Naive thymus-derived CD8-positive, alpha-beta T cell (primary cell): ENCODE results near the gene RIF1. TPM values are rescaled to one million over a fixed set of nuclear protein-coding genes. Genes with fewer than 3 reads are reported as not detected.
"Not testable (repeated sequence)": the region's sequence is repeated elsewhere in the genome, so short reads cannot be mapped to it uniquely, and the experiment has no call there.

Experiments
- ATAC-seq, 2 donors: fragments of 150-1000 bp; cut with Tn5 transposase in 1 of 2; sonication (Bioruptor Pico), chemical (Tn5 transposase) in 1 of 2; 1 replicate in 1 of 2; 2 replicates in 1 of 2; pipeline ENCODE4 v1.10.0; 2021; ENCODE audit warnings: mild to moderate bottlenecking in 2 of 2, moderate library complexity in 2 of 2
- POLR2A ChIA-PET: fragments of 350-600 bp; sonication (Branson Sonifier 250); formaldehyde crosslinking; loops from one replicate; lab custom pipeline; 2021; ENCODE audit warnings: antibody characterized with exemption; lab: Charles Lee
- DNase-seq, 10 donors: peaks; one replicate each; pipeline versions ENCODE4 v3.0.0 to v3.0.0-alpha.2; 2020 to 2022
- H3K27ac Mint-ChIP-seq, 10 donors: one replicate each; pipeline ENCODE4 v1.8.0; 2020 to 2022; ENCODE audit warnings: mild to moderate bottlenecking in 10 of 10, mixed read lengths in 10 of 10, moderate library complexity in 4 of 10, inconsistent platforms in 1 of 10
- H3K27me3 Mint-ChIP-seq, 5 donors: one replicate each; pipeline ENCODE4 v1.8.0; 2021 to 2022; ENCODE audit warnings: mixed read lengths in 5 of 5
- H3K36me3 Mint-ChIP-seq, 3 donors: one replicate each; pipeline ENCODE4 v1.8.0; 2020 to 2022; ENCODE audit warnings: mixed read lengths in 3 of 3, mild to moderate bottlenecking in 2 of 3, inconsistent platforms in 1 of 3
- H3K4me1 Mint-ChIP-seq, 4 donors: one replicate each; pipeline ENCODE4 v1.8.0; 2021 to 2022; ENCODE audit warnings: mixed read lengths in 4 of 4
- H3K4me3 Mint-ChIP-seq, 10 donors: one replicate each; pipeline ENCODE4 v1.8.0; 2020 to 2022; ENCODE audit warnings: mild to moderate bottlenecking in 10 of 10, mixed read lengths in 10 of 10, moderate library complexity in 6 of 10, inconsistent platforms in 1 of 10
- H3K9me3 Mint-ChIP-seq, 9 donors: one replicate each; pipeline ENCODE4 v1.8.0; 2020 to 2022; ENCODE audit warnings: mixed read lengths in 9 of 9, mild to moderate bottlenecking in 3 of 9, inconsistent platforms in 1 of 9, moderate library complexity in 1 of 9
- polyA plus RNA-seq, 3 donors: library from polyadenylated mRNA; unstranded; fragments of 300-500 nt; fragmentation: Illumina TruSeq; gene quantifications; one replicate each; pipeline ENCODE4 v1.2.3, GENCODE V29; 2021
- total RNA-seq, 8 experiments: library from RNA in 2 of 8; stranded (reverse) in 2 of 8; gene quantifications; one replicate each; pipeline ENCODE4 v1.2.3 and lab custom pipeline; 2021 to 2026

RIF1 gene
- total and polyA plus RNA-seq, 5 experiments from 2014 or later = 24.0 to 69.4 (median 31.5) TPM

GRCh38 chr2:151394509-151394908 is 15.2 kb upstream of the RIF1 start:
- H3K27ac Mint-ChIP-seq = no peak overlapping the region

DNA sequence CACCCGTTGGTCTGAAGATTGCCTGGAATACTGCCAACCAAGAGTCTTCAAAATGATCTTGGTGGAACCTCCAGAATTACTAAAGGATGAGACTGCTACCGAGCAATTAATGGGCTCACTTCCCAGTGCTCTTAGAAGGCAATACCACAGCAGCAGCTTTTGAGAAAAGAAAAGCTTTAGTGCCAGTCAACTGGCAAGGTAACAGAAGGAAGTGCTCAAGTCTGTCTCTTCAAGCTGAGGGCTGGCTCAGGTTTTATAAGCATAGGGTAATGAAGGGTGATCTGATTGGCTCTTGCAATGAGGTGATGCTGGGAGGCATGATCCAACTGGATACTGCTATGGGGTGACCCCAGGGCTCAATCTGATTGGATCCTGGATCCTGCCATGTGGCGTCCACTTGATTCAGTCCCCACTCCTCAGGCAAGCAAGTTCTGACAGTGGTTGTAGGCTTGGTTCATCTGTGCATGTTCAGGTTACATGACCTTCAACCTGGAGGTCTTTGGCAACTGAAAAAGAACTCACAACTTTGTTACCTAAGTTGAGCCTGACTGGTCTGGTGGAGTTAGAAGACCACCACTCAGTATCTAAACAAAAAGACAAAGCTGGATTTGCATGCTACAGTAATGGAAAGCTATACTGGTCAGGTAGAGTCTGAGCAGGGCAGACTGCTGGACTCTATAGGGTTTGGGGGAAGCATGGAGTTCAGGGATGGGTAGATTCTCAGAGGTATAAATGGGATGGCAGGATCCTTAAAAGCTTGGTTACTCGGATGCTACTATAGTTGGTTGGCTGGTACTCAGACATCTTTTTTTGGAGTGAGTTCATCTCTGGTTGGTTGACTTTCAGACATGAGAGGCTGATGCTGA is 14.0 kb upstream of the RIF1 start:
- no peaks in the 10 kb centered on the region for H3K27me3 Mint-ChIP-seq

More at GRCh38 chr2:151394509-151394908, 15.2 kb upstream of the RIF1 start:
- POLR2A ChIA-PET = no interaction called here
- DNase-seq (no peak), ATAC-seq (no peak)
- Mint-ChIP-seq H3K4me3 (no peak overlapping the region), H3K4me1 (peaks cover 0 to 5% (median 0%) of the 10 kb centered on the region in 4 donors), H3K9me3 (peaks cover 0 to 11% (median 5%) of the 10 kb centered on the region in 9 donors), H3K36me3 (peaks cover 0 to 6% (median 0%) of the 10 kb centered on the region in 3 donors), H3K27me3 (no peaks in the 10 kb centered on the region)

DNA sequence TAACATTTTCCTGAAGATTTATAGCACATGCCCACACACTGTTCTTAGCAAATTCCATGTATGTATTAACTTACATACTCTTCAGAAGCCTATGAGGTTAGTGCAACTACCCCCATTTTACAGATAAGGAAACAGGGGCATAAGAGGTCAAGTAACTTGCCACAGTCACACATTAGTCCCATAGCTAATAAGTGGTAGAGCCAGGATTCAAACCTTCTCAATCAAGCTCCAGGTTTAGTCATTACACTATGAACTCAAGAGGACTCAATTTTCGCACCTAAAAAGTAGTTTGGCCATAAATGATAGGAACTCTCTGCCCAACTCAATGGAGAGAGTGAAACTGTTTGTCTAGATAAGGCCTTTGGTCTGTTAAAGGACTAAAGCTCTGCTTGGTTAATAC is 9.7 kb upstream of the RIF1 start:
- H3K27me3 Mint-ChIP-seq = no peaks in the 10 kb centered on the region
- H3K4me1 Mint-ChIP-seq = peaks cover 0 to 5% (median 0%) of the 10 kb centered on the region in 4 donors
- H3K4me3 Mint-ChIP-seq = no peak overlapping the region
- no peak for DNase-seq
- H3K36me3 Mint-ChIP-seq = no peaks in the 10 kb centered on the region
- POLR2A ChIA-PET = no interaction called here
- no peak for ATAC-seq
- H3K9me3 Mint-ChIP-seq = no peaks in the 10 kb centered on the region
- H3K27ac Mint-ChIP-seq = no peak overlapping the region

More for the DNA sequence above, 14.0 kb upstream of the RIF1 start:
- no peak overlapping the region for H3K27ac Mint-ChIP-seq
- peaks cover 0 to 5% (median under 1%) of the 10 kb centered on the region in 9 donors for H3K9me3 Mint-ChIP-seq
- ATAC-seq (no peak), DNase-seq (no peak)
- POLR2A ChIA-PET = interaction anchor here (0.9 kb wide), 1 partner anchor 14 kb away, joined by 3 read pairs; the partner anchor contains the start of gene RIF1
- H3K4me1 Mint-ChIP-seq = peaks cover 0 to 5% (median 0%) of the 10 kb centered on the region in 4 donors
- no peaks in the 10 kb centered on the region for H3K36me3 Mint-ChIP-seq
- H3K4me3 Mint-ChIP-seq = no peak overlapping the region

DNA sequence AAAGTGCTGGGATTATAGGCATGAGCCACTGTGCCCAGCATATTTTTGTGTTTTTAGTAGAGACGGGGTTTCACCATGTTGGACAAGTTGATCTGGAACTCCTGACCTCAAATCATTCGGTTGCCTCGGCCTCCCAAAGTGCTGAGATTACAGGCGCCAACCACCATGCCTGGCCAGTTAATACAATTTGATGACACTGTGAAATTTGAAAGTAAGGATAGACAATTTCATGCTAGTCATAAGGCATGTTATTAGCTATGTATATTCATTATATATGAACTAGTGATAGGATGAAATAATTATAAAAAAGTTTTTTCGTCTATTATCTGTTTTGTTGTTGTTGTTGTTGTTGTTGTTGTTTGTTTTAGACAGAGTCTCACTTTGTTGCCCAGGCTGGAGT is 8.6 kb upstream of the RIF1 start:
- Mint-ChIP-seq H3K36me3 (no peaks in the 10 kb centered on the region), H3K4me3 (no peak overlapping the region), H3K27ac (no peak overlapping the region), H3K27me3 (peaks cover 0 to 2% (median 0%) of the 10 kb centered on the region in 5 donors), H3K9me3 (no peaks in the 10 kb centered on the region), H3K4me1 (no peaks in the 10 kb centered on the region)
- POLR2A ChIA-PET = no interaction called here
- ATAC-seq = no peak
- no peak for DNase-seq

DNA sequence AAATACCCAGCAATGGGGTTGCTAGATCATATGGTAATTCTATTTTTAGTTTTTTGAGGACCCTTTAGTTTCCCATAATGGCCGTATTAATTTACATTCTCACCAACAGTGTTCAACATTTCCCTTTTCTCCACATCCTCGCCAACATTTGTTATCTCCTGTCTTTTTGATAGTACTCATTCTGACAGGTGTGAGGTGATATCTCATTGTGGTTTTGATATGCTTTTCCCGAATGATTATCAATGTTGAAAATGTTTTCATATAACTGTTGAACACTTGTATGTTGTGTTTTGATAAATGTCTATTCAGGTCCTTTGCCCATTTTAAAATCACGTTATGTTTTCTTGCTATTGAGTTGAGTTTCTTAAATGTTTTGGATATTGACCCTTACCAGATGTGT is 5.8 kb upstream of the RIF1 start:
- Mint-ChIP-seq H3K9me3 (no peaks in the 10 kb centered on the region), H3K36me3 (no peaks in the 10 kb centered on the region), H3K4me1 (peaks cover 0 to 2% (median 0%) of the 10 kb centered on the region in 4 donors), H3K4me3 (no peak overlapping the region), H3K27ac (no peak overlapping the region), H3K27me3 (peaks cover 0 to 2% (median 0%) of the 10 kb centered on the region in 5 donors)
- ATAC-seq (no peak), DNase-seq (no peak)
- POLR2A ChIA-PET = no interaction called here

DNA sequence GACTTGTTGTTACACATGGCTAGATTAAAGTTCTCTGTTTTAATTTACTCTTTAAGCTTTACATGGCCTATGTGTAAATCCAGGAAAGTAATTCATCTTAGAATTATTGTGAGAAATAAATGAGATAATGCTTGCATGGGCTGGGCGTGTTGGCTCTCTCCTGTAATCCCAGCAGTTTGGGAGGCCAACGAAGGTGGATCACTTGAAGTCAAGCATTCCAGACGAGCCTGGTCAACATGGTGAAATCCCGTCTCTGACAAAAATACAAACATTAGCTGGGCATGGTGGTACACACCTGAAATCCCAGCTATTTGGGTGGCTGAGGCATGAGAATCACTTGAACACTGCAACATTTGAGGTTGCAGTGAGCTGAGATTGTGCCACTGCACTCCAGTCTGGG is 4.3 kb upstream of the RIF1 start:
- Mint-ChIP-seq H3K4me3 (no peak overlapping the region), H3K27me3 (peaks cover 0 to 2% (median 0%) of the 10 kb centered on the region in 5 donors), H3K9me3 (no peaks in the 10 kb centered on the region), H3K27ac (no peak overlapping the region), H3K36me3 (no peaks in the 10 kb centered on the region), H3K4me1 (peaks cover under 1 to 7% (median 6%) of the 10 kb centered on the region in 4 donors)
- no peak for DNase-seq
- POLR2A ChIA-PET = no interaction called here
- ATAC-seq = no peak

- Mint-ChIP-seq H3K27ac (peak overlapping the region in 1 of 10 donors; percentile 34), H3K36me3 (peaks cover 0 to 6% (median 0%) of the 10 kb centered on the region in 3 donors), H3K9me3 (no peaks in the 10 kb centered on the region), H3K4me1 (peaks cover 8 to 25% (median 21%) of the 10 kb centered on the region in 4 donors), H3K4me3 (peak overlapping the region in 1 of 10 donors; percentile 11), H3K27me3 (peaks cover 0 to 2% (median 0%) of the 10 kb centered on the region in 5 donors)
- POLR2A ChIA-PET = no interaction called here
- DNase-seq = no peak
- ATAC-seq = no peak
Measured at GRCh38 chr2:151407281-151407680, 2.4 kb upstream of the RIF1 start.

DNA sequence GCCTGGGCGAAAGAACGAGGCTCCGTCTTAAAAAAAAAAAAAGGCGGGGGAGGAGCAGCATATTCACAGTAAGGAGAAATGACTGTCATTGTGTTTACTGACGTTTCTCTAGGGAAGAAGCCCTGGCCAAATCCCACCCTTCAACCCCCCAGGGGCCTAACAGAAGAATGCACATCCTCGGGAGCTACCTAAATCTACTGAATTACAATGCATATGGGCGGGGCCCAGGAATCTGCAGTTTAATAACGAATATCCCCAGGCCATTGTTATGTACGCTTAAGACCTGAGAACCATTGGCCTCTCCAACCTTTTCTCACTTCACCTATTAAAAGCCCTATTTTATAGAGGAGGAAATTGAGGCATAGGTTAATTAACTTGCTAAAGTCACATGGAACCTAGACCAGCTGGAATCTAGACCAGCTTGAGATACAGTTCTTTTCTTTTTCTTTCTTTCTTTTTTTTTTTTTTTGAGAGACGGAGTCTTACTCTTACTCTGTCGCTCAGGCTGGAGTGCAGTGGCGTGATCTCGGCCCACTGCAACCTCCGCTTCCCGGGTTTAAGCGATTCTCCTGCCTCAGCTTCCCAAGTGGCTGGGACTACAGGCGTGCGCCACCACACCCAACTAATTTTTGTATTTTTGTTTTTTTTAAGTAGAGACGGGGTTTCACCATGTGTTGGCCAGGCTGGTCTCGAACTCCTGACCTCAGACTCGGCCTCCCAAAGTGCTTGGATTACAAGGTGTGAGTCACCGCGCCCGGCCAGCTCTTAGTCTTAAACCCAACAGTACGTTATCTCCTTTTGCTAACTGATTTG is 708 bp upstream of the RIF1 start:
- DNase-seq = no peak
- Mint-ChIP-seq H3K27me3 (peaks cover 0 to 2% (median 0%) of the 10 kb centered on the region in 5 donors), H3K4me3 (peak overlapping the region; percentile 95 to 99 (median 97)), H3K4me1 (peaks cover 8 to 38% (median 28%) of the 10 kb centered on the region in 4 donors), H3K27ac (peak overlapping the region; percentile 90 to 98 (median 95)), H3K9me3 (no peaks in the 10 kb centered on the region), H3K36me3 (peaks cover 0 to 20% (median 0%) of the 10 kb centered on the region in 3 donors)
- ATAC-seq = no peak
- POLR2A ChIA-PET = interaction anchor here (0.7 to 2.0 kb wide), 6 partner anchors 13 to 1823 kb away, joined by 3 to 12 read pairs (median 4); partner anchors contain the start of genes MMADHC, NMI and RBM43

- H3K9me3 Mint-ChIP-seq = no peaks in the 10 kb centered on the region
- ATAC-seq (peak; percentile 58 to 70), DNase-seq (peak in 8 of 10 donors; percentile 8 to 43 (median 31))
- H3K4me3 Mint-ChIP-seq = peak overlapping the region; percentile 95 to 99 (median 97)
- POLR2A ChIA-PET = interaction anchor here (0.6 to 2.0 kb wide), 5 partner anchors 39 to 149 kb away, joined by 3 to 12 read pairs (median 4); partner anchors contain the start of genes NMI and RBM43
- peaks cover 0 to 30% (median 0%) of the 10 kb centered on the region in 3 donors for H3K36me3 Mint-ChIP-seq
- peak overlapping the region; percentile 90 to 98 (median 95) for H3K27ac Mint-ChIP-seq
- H3K4me1 Mint-ChIP-seq = peaks cover 8 to 41% (median 30%) of the 10 kb centered on the region in 4 donors
- peaks cover 0 to 1% (median 0%) of the 10 kb centered on the region in 5 donors for H3K27me3 Mint-ChIP-seq
Measured at GRCh38 chr2:151410485-151410834, 758 bp downstream of the RIF1 start.

DNA sequence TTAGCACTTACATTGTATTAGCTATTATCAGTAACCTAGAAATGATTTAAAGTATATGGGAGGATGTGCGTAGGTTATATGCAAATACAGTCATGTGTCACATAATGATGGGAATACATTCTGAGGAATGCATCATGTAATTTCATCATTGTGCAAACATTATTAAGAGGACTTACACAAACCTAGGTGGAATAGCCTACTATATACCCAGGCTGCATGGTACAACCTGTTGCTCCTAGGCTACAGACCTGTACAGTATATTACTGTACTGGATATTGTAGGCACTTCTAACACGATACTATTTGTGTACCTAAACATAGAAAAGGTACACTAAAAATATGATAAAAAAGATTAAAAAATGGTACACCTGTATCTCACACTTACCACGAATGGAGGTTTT is 7.9 kb downstream of the RIF1 start:
- peak overlapping the region in 1 of 10 donors; percentile 53 for H3K27ac Mint-ChIP-seq
- peaks cover 5 to 31% (median 12%) of the 10 kb centered on the region in 4 donors for H3K4me1 Mint-ChIP-seq
- peaks cover 6 to 79% (median 16%) of the 10 kb centered on the region in 3 donors for H3K36me3 Mint-ChIP-seq
- H3K4me3 Mint-ChIP-seq = no peak overlapping the region
- no peak for DNase-seq
- H3K27me3 Mint-ChIP-seq = no peaks in the 10 kb centered on the region
- no peak for ATAC-seq
- POLR2A ChIA-PET = no interaction called here
- no peaks in the 10 kb centered on the region for H3K9me3 Mint-ChIP-seq

GRCh38 chr2:151421681-151422080 is 12.0 kb downstream of the RIF1 start:
- DNase-seq, POLR2A ChIA-PET, H3K9me3 Mint-ChIP-seq, H3K27me3 Mint-ChIP-seq, ATAC-seq, H3K4me3 Mint-ChIP-seq: not testable (repeated sequence)
- peak overlapping the region in 3 of 10 donors; percentile 40 to 92 (median 81) for H3K27ac Mint-ChIP-seq
- H3K36me3 Mint-ChIP-seq = peaks cover 6 to 84% (median 18%) of the 10 kb centered on the region in 3 donors
- H3K4me1 Mint-ChIP-seq = peaks cover 16 to 45% (median 32%) of the 10 kb centered on the region in 4 donors

GRCh38 chr2:151422917-151423439 is 13.3 kb downstream of the RIF1 start:
- Mint-ChIP-seq H3K36me3 (peaks cover 6 to 84% (median 18%) of the 10 kb centered on the region in 3 donors), H3K27ac (peak overlapping the region; percentile 63 to 98 (median 88)), H3K4me1 (peaks cover 16 to 45% (median 33%) of the 10 kb centered on the region in 4 donors), H3K27me3 (no peaks in the 10 kb centered on the region), H3K4me3 (peak overlapping the region in 2 of 10 donors; percentile 2 to 53), H3K9me3 (no peaks in the 10 kb centered on the region)
- POLR2A ChIA-PET = interaction anchor here (0.6 to 0.9 kb wide), 3 partner anchors 8 to 30 kb away, joined by 3 to 4 read pairs (median 4); no protein-coding TSS in a partner anchor
- ATAC-seq (no peak), DNase-seq (no peak)
